ENCODE data around the gene OR10H4.
"Not testable (repeated sequence)": the region's sequence is repeated elsewhere in the genome, so short reads cannot be mapped to it uniquely, and the experiment has no call there.

DNA sequence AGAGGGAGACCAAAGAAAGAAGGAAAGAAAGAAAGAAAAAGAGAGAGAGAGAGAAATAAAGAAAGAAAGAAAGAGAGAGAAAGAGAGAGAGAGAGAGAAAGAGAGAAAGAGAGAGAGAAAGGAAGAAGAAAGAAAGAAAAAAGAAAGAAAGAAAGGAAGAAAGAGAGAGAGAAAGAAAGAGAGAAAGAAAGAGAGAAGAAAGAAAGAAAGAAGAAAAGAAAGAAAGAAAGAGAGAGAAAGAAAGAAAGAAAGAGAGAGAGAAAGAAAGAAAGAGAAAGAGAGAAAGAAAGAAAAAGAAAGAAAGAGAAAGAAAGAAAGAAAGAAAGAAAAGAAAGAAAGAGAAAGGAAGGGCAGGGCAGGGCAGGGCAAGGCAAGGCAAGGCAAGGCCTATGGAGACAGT lies 23.2 kb downstream of the OR10H4 start:
- TF ChIP-seq, protein P1, sequence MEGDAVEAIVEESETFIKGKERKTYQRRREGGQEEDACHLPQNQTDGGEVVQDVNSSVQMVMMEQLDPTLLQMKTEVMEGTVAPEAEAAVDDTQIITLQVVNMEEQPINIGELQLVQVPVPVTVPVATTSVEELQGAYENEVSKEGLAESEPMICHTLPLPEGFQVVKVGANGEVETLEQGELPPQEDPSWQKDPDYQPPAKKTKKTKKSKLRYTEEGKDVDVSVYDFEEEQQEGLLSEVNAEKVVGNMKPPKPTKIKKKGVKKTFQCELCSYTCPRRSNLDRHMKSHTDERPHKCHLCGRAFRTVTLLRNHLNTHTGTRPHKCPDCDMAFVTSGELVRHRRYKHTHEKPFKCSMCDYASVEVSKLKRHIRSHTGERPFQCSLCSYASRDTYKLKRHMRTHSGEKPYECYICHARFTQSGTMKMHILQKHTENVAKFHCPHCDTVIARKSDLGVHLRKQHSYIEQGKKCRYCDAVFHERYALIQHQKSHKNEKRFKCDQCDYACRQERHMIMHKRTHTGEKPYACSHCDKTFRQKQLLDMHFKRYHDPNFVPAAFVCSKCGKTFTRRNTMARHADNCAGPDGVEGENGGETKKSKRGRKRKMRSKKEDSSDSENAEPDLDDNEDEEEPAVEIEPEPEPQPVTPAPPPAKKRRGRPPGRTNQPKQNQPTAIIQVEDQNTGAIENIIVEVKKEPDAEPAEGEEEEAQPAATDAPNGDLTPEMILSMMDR (conservative IDR thresholded peaks at IDR 0.05), result not testable (repeated sequence)
- TF ChIP-seq ZFX (IDR thresholded peaks at IDR 0.05), result not testable (repeated sequence)

Measured in C4-2B (cell line).